Esophagus squamous epithelium (tissue), 5 donors: ENCODE measurements around the gene TEX13D. TPM values are rescaled to one million over a fixed set of nuclear protein-coding genes. Genes with fewer than 3 reads are reported as not detected.

Source experiments
- DNase-seq: peaks from one replicate; lab custom pipeline; 2025; lab: John Stamatoyannopoulos, UW
- H3K27ac ChIP-seq, 4 donors: fragments of 200-600 bp; sonication (generic); one replicate each; pipeline ENCODE4 v1.5.1; 2016 to 2019; ENCODE audit warnings: mild to moderate bottlenecking in 1 of 4
- H3K27me3 ChIP-seq, 4 donors: fragments of 200-600 bp; sonication (generic); 1 replicate in 3 of 4; 2 replicates in 1 of 4; pipeline versions ENCODE4 v1.5.1 to v1.6.0; 2017 to 2021; ENCODE audit warnings: antibody characterized with exemption in 1 of 4
- H3K36me3 ChIP-seq, 3 donors: fragments of 200-600 bp; sonication (generic); one replicate each; pipeline ENCODE4 v1.5.1; 2016 to 2019
- H3K4me1 ChIP-seq, 3 donors: fragments of 200-600 bp; sonication (generic); one replicate each; pipeline ENCODE4 v1.5.1; 2017 to 2019
- H3K4me3 ChIP-seq, 4 donors: fragments of 200-600 bp; sonication (generic); 1 replicate in 3 of 4; 2 replicates in 1 of 4; pipeline ENCODE4 v1.5.1; 2016 to 2019; ENCODE audit warnings: mild to moderate bottlenecking in 2 of 4, moderate library complexity in 1 of 4
- H3K9me3 ChIP-seq, 3 donors: fragments of 200-600 bp; sonication (generic); one replicate each; pipeline ENCODE4 v1.5.1; 2016 to 2019
- POLR2A ChIP-seq, 4 donors: fragments of 450-650 bp; IDR thresholded peaks; one replicate each; pipeline ENCODE4 v1.6.1; 2017; ENCODE audit warnings: antibody characterized with exemption in 4 of 4, mild to moderate bottlenecking in 4 of 4, moderate library complexity in 3 of 4
- WGBS, 2 donors: methylation state at CpG; one replicate each; pipeline ENCODE4 v1.1.5; 2018; 5-methylcytosine and 5-hydroxymethylcytosine counted together
- intact Hi-C: fragments of 100-400 bp; cut with DNase I; formaldehyde crosslinking; loops from one replicate; pipeline ENCODE4 v1.15.0; 2022
- total RNA-seq, 4 donors: library from RNA; depleted of rRNA; stranded (reverse); fragments of >200 nt; gene quantifications; one replicate each; pipeline ENCODE4 v1.1.0, GENCODE V29; 2016
- TF ChIP-seq, protein P1 (sequence below), 6 experiments: fragments of 450-650 bp in 4 of 6; fragments of 200-600 bp in 2 of 6; sonication (generic) in 2 of 6; IDR thresholded peaks; one replicate each; pipeline ENCODE4 v1.5.1; 2016 to 2019; ENCODE audit warnings: antibody characterized with exemption in 6 of 6, mild to moderate bottlenecking in 4 of 6, moderate library complexity in 4 of 6
- donor health status: DM: yes; HTN: yes; CAD: no.

TEX13D gene
- total RNA-seq, 4 donors from 2014 or later, result not detected

DNA sequence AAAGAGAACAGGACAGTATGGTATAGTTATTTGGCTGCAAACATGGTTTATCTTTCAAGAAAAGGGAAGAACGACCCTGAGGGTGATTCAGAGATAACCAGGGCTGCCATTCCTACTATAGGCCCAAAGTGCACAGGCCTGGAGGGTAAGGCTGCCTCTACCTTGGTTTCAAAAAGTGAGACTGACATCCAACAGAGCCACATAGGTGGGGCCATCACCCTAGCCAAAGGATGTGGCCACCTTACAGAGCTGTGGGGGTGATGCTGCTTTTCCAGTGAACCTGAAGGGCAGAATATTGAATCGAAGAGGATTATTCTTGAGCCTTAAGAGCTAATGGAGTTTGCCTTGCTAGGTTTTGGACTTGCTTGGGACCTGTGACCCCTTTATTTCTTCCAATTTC lies 29.6 kb downstream of the TEX13D start:
- intact Hi-C loops, result no loop called here
- Histone ChIP-seq H3K4me1 (no peaks in the 10 kb centered on the region), H3K27ac (no peak overlapping the region), H3K36me3 (no peaks in the 10 kb centered on the region), H3K9me3 (no peaks in the 10 kb centered on the region), H3K4me3 (no peak overlapping the region), H3K27me3 (no peaks in the 10 kb centered on the region)
- WGBS, 2 donors, result 48 to 86% methylated on average over 2 of the region's 2 CpGs
- TF ChIP-seq, protein P1, sequence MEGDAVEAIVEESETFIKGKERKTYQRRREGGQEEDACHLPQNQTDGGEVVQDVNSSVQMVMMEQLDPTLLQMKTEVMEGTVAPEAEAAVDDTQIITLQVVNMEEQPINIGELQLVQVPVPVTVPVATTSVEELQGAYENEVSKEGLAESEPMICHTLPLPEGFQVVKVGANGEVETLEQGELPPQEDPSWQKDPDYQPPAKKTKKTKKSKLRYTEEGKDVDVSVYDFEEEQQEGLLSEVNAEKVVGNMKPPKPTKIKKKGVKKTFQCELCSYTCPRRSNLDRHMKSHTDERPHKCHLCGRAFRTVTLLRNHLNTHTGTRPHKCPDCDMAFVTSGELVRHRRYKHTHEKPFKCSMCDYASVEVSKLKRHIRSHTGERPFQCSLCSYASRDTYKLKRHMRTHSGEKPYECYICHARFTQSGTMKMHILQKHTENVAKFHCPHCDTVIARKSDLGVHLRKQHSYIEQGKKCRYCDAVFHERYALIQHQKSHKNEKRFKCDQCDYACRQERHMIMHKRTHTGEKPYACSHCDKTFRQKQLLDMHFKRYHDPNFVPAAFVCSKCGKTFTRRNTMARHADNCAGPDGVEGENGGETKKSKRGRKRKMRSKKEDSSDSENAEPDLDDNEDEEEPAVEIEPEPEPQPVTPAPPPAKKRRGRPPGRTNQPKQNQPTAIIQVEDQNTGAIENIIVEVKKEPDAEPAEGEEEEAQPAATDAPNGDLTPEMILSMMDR (IDR thresholded peaks at IDR 0.05), result no peak
- TF ChIP-seq POLR2A (IDR thresholded peaks at IDR 0.05), result no peak
- DNase-seq, result no peak

DNA sequence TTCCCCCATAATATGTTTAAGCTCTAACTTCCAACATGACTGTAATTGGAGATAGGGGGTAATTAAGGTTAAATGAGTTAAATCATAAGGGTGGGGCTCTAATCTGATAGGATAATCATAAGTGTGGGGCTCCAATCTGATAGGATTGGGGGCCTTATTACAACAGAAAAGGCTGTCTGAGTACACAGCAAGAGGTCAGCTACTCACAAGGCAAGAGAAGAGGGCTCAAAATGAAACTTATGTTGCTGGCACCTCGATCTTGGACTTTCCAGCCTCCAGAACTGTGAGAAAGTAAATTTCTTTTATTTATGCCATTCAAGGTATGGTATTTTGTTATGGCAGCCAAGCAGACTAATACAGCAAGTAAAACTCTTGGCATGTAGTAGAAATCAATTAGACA lies 30.3 kb downstream of the TEX13D start:
- 50 to 75% methylated on average over 1 of the region's 1 CpG for WGBS, 2 donors

DNA sequence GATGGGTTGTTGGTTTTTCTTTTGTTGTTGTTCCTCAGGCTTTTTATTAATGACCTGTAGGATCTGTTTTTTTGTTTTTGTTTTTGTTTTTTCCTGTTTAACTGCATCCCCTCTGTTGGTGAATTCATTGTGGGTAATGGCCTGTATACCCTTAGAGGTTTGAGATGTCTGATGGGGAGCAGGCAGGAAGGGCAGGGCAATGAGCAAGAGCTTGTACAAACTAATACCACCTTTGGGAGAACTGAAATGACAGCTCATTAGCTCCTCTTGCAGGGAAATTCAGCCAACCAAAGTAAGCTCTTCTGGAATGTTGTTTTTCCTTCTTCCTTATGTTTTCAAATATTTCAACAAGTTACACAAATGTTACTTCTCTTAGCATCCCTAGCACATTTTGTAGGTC lies 37.3 kb downstream of the TEX13D start:
- TF ChIP-seq POLR2A (IDR thresholded peaks at IDR 0.05), result no peak
- TF ChIP-seq, protein P1 (IDR thresholded peaks at IDR 0.05), result no peak
- intact Hi-C loops, result no loop called here

More for the DNA sequence above, 30.3 kb downstream of the TEX13D start:
- TF ChIP-seq, protein P1 (IDR thresholded peaks at IDR 0.05), result no peak
- no peak for TF ChIP-seq POLR2A (IDR thresholded peaks at IDR 0.05)
- no peak overlapping the region for H3K27ac ChIP-seq
- no peaks in the 10 kb centered on the region for H3K4me1 ChIP-seq
- no peaks in the 10 kb centered on the region for H3K36me3 ChIP-seq
- no peaks in the 10 kb centered on the region for H3K9me3 ChIP-seq
- DNase-seq, result no peak
- no peak overlapping the region for H3K4me3 ChIP-seq
- no peaks in the 10 kb centered on the region for H3K27me3 ChIP-seq
- intact Hi-C loops, result no loop called here

DNA sequence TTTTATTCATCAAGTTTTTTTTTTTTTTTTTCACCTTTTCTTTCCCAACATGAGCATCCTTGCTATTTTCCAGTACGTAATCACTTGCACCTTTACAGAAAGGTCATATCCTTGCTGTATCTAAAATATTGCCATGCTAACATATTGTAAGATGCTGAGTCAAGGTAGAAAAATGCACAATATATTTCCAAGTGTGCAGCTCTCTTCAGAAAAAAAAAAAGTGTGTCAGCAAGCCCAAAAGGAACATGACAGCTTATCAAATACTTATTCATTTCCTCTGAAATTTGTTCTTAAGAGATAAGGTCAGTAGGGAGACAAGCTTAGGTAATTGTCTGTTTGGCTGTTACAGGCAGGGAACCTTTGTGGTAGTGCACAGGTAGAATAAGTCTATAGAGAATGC lies 40.9 kb downstream of the TEX13D start:
- 50 to 86% methylated on average over 1 of the region's 1 CpG for WGBS, 2 donors
- intact Hi-C loops, result no loop called here
- TF ChIP-seq, protein P1 (IDR thresholded peaks at IDR 0.05), result no peak

More for the DNA sequence above, 37.3 kb downstream of the TEX13D start:
- DNase-seq, result no peak
- Histone ChIP-seq H3K27me3 (no peaks in the 10 kb centered on the region), H3K27ac (no peak overlapping the region), H3K4me3 (no peak overlapping the region), H3K36me3 (no peaks in the 10 kb centered on the region), H3K9me3 (no peaks in the 10 kb centered on the region), H3K4me1 (no peaks in the 10 kb centered on the region)

DNA sequence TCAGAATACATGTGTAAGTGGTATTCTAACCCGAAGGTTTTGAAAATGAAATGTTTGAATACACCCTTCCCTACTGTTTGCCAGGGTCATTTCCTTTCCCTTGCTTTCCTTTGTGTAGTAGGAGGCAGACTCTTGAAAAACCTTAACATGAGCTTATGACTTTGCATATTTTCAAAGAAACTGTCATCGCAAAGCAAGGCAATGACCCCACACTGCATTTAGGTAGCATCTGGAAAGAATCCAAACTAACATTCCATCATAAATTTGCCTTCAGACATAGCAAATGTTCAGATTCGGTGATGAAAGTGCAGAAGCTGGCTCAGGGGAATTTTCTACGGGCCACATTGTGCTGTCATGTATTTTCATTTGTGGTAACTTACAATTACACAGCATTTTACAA lies 46.2 kb downstream of the TEX13D start:
- Histone ChIP-seq H3K9me3 (no peaks in the 10 kb centered on the region), H3K27ac (no peak overlapping the region), H3K36me3 (no peaks in the 10 kb centered on the region), H3K27me3 (no peaks in the 10 kb centered on the region), H3K4me3 (no peak overlapping the region), H3K4me1 (no peaks in the 10 kb centered on the region)
- no peak for TF ChIP-seq POLR2A (IDR thresholded peaks at IDR 0.05)
- TF ChIP-seq, protein P1 (IDR thresholded peaks at IDR 0.05), result no peak
- intact Hi-C loops, result no loop called here
- whole genome bisulfite sequencing, 2 donors, result 42 to 47% methylated on average over 4 of the region's 4 CpGs
- no peak for DNase-seq

More for the DNA sequence above, 40.9 kb downstream of the TEX13D start:
- Histone ChIP-seq H3K27me3 (no peaks in the 10 kb centered on the region), H3K9me3 (no peaks in the 10 kb centered on the region), H3K4me1 (no peaks in the 10 kb centered on the region), H3K36me3 (no peaks in the 10 kb centered on the region), H3K27ac (no peak overlapping the region), H3K4me3 (no peak overlapping the region)
- DNase-seq, result no peak
